Pulmonary artery endothelial cell (primary cell): ENCODE results near the gene FOXJ2. TPM values are rescaled to one million over a fixed set of nuclear protein-coding genes. Genes with fewer than 3 reads are reported as not detected.

ENCODE experiments used
- total RNA-seq: library from RNA; depleted of rRNA; stranded (reverse); fragments of >200 nt; gene quantifications from 2 replicates; pipeline ENCODE4 v1.2.3, GENCODE V29; 2014

FOXJ2 gene
- total RNA-seq, 1 donor from 2014 or later, result 3.9 TPM

Other genes starting within 250 kb of the FOXJ2 start
- gene NANOG, start 243.3 kb upstream of the FOXJ2 start, total RNA-seq, result not detected in 2 replicates
- gene SLC2A14, start 159.8 kb upstream of the FOXJ2 start, total RNA-seq, result not detected in 2 replicates
- gene SLC2A3, start 96.5 kb upstream of the FOXJ2 start, total RNA-seq, result 17.2 and 36.9 TPM in 2 replicates
- gene C3AR1, start 33.6 kb downstream of the FOXJ2 start, total RNA-seq, result 0.26 and 0.28 TPM in 2 replicates
- 32.8 and 54.9 TPM in 2 replicates for gene NECAP1, start 49.6 kb downstream of the FOXJ2 start, total RNA-seq
- gene CLEC4A, start 90.9 kb downstream of the FOXJ2 start, total RNA-seq, result 0.13 TPM in 1 of 2 replicates, not detected in the other
- under 0.01 TPM in 1 of 2 replicates, not detected in the other for gene ZNF705A, start 124.3 kb downstream of the FOXJ2 start, total RNA-seq
- gene FAM90A1, start 194.9 kb downstream of the FOXJ2 start, total RNA-seq, result 0.11 TPM in 1 of 2 replicates, not detected in the other